ENCODE data around the gene ADGRG6. TPM values are rescaled to one million over a fixed set of nuclear protein-coding genes. Genes with fewer than 3 reads are reported as not detected.
"Not testable (repeated sequence)": the region's sequence is repeated elsewhere in the genome, so short reads cannot be mapped to it uniquely, and the experiment has no call there.

The ADGRG6 gene
- total and polyA plus RNA-seq, 8 donors = 1.1 to 102 (median 8.9) TPM

- H3K36me3 ChIP-seq = no peaks in the 10 kb centered on the region
- H3K9me3 ChIP-seq = no peaks in the 10 kb centered on the region
- intact Hi-C loops (cut with DNase I; ENCODE audit: low total_unique reads) = no loop called here
- H3K4me3 ChIP-seq = no peak overlapping the region
- no peak for TF ChIP-seq POLR2AphosphoS5 (IDR thresholded peaks at IDR 0.05)
- no peak for TF ChIP-seq POLR2A (IDR thresholded peaks at IDR 0.05)
- TF ChIP-seq EP300 (IDR thresholded peaks at IDR 0.05) = no peak
- TF ChIP-seq, protein P1, sequence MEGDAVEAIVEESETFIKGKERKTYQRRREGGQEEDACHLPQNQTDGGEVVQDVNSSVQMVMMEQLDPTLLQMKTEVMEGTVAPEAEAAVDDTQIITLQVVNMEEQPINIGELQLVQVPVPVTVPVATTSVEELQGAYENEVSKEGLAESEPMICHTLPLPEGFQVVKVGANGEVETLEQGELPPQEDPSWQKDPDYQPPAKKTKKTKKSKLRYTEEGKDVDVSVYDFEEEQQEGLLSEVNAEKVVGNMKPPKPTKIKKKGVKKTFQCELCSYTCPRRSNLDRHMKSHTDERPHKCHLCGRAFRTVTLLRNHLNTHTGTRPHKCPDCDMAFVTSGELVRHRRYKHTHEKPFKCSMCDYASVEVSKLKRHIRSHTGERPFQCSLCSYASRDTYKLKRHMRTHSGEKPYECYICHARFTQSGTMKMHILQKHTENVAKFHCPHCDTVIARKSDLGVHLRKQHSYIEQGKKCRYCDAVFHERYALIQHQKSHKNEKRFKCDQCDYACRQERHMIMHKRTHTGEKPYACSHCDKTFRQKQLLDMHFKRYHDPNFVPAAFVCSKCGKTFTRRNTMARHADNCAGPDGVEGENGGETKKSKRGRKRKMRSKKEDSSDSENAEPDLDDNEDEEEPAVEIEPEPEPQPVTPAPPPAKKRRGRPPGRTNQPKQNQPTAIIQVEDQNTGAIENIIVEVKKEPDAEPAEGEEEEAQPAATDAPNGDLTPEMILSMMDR (IDR thresholded peaks at IDR 0.05) = no peak
- H3K27ac ChIP-seq = no peak overlapping the region
- WGBS, 5 donors = 41 to 63% (median 42%) methylated on average over 2 of the region's 2 CpGs
- no peaks in the 10 kb centered on the region for H3K4me1 ChIP-seq
- DNase-seq = peak in 1 of 2 donors; percentile 4
- H3K27me3 ChIP-seq = no peaks in the 10 kb centered on the region
Measured at GRCh38 chr6:142444881-142445301, 143.1 kb downstream of the ADGRG6 start.

DNA sequence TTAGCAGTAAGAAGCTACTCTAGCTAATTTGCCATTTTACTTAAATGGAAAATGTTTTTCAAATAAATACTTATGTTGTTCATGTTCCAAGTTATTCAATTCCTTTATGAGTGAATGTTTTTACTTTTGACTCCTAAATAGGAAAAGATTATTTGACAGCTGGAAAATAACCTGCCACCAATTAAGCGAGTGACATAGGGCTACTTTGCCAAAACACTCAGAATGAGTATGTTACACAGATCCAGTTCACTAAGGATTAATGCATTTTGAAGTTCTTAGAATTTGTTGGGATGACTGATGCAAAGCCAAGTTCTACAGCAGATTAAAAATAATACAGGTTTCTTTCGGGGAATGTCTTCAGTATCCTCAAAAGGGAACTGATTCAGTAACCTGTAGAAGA, 144.4 kb downstream of the ADGRG6 start:
- DNase-seq = no peak
- H3K27me3 ChIP-seq = no peaks in the 10 kb centered on the region
- TF ChIP-seq POLR2AphosphoS5 (IDR thresholded peaks at IDR 0.05) (no peak), POLR2A (IDR thresholded peaks at IDR 0.05) (no peak), EP300 (IDR thresholded peaks at IDR 0.05) (no peak)
- TF ChIP-seq, protein P1 (IDR thresholded peaks at IDR 0.05) = no peak
- no peak overlapping the region for H3K4me3 ChIP-seq
- WGBS, 5 donors = 69 to 93% (median 84%) methylated on average over 2 of the region's 2 CpGs
- intact Hi-C loops (cut with DNase I; ENCODE audit: low total_unique reads) = no loop called here
- H3K27ac ChIP-seq = no peak overlapping the region
- peaks cover 0 to 5% (median 2%) of the 10 kb centered on the region in 4 donors for H3K36me3 ChIP-seq
- H3K4me1 ChIP-seq = no peaks in the 10 kb centered on the region
- no peaks in the 10 kb centered on the region for H3K9me3 ChIP-seq

DNA sequence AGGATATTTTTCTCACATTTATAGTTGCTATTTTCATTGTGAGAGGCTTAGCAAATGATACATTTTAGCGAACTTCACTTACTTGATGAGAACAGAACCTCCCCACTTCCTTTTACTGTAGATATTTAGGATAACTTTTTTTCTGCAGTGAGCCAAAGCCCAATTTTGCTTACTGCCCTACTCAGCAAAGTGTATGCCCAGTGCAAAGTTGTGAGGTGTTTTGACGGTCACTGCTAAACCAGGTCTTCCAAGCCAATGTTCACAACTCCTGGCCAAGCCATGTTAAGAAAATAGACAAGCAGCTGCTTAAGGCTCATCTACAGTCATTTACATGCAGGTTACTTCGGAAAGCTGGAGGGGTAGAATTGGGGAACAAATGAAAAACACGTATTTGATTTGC, 144.8 kb downstream of the ADGRG6 start:
- Histone ChIP-seq H3K36me3 (peaks cover 0 to 5% (median 2%) of the 10 kb centered on the region in 4 donors), H3K4me1 (no peaks in the 10 kb centered on the region), H3K4me3 (no peak overlapping the region), H3K9me3 (no peaks in the 10 kb centered on the region), H3K27ac (no peak overlapping the region), H3K27me3 (no peaks in the 10 kb centered on the region)
- no peak for DNase-seq
- 84 to 95% (median 91%) methylated on average over 4 of the region's 4 CpGs for WGBS, 5 donors
- TF ChIP-seq, protein P1 (IDR thresholded peaks at IDR 0.05) = no peak
- TF ChIP-seq EP300 (IDR thresholded peaks at IDR 0.05) = no peak
- TF ChIP-seq POLR2A (IDR thresholded peaks at IDR 0.05) = no peak
- no peak for TF ChIP-seq POLR2AphosphoS5 (IDR thresholded peaks at IDR 0.05)
- intact Hi-C loops (cut with DNase I; ENCODE audit: low total_unique reads) = no loop called here

DNA sequence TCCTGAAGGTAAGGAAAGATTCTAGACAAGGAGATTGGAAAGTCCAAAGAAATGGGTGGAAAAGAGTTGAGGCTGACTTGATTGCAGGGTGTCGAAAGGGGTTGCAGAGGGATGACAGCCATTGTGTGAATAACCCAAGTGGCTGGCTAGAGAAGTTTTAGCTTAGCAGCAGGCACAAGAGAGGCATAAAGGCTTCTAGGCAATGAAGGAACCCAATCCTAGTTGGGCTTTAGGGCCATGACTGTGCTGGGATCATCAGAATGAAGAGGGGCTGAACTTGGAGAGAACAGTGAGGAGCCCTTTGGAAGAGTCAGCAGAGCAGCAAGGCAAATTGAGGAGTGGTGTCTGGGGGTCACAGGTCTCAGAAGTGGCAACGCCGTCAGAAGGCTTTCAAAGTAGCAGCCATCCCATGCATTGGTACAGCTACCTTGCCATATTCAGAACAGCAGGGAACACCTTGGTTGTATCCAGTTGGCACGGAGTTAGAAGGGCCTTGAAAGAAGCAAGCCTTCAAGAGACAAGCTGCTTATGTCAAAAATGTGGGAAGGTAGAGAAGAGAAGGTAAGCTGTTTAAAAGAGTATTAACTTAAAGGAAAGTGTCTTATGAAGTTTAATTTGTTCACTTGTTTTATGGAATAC, 146.4 kb downstream of the ADGRG6 start:
- Histone ChIP-seq H3K4me1 (no peaks in the 10 kb centered on the region), H3K27me3 (no peaks in the 10 kb centered on the region), H3K27ac (no peak overlapping the region), H3K36me3 (peaks cover 0 to 5% (median 2%) of the 10 kb centered on the region in 4 donors), H3K4me3 (no peak overlapping the region), H3K9me3 (no peaks in the 10 kb centered on the region)
- no peak for TF ChIP-seq EP300 (IDR thresholded peaks at IDR 0.05)
- TF ChIP-seq POLR2A (IDR thresholded peaks at IDR 0.05) = no peak
- TF ChIP-seq, protein P1 (IDR thresholded peaks at IDR 0.05) = no peak
- TF ChIP-seq POLR2AphosphoS5 (IDR thresholded peaks at IDR 0.05) = no peak
- intact Hi-C loops (cut with DNase I; ENCODE audit: low total_unique reads) = no loop called here
- no peak for DNase-seq
- 92 to 97% (median 93%) methylated on average over 4 of the region's 4 CpGs for WGBS, 5 donors

DNA sequence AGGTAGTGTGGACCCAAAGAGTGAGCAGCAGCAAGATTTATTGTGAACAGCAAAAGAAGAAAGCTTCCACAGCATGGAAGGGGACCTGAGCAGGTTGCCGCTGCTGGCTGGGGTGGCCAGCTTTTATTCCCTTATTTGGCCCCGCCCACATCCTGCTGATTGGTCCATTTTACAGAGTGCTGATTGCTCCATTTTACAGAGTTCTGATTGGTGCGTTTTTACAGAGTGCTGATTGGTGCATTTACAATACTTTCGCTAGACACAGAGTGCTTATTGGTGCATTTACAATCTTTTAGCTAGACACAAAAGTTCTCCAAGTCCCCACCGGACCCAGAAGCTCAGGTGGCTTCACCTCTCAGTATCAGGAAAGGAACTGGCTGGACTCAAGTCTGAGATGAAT, 149.0 kb downstream of the ADGRG6 start:
- H3K4me3 ChIP-seq; H3K27me3 ChIP-seq; H3K36me3 ChIP-seq; H3K9me3 ChIP-seq; H3K4me1 ChIP-seq; DNase-seq; H3K27ac ChIP-seq; intact Hi-C loops (cut with DNase I; ENCODE audit: low total_unique reads): not testable (repeated sequence)
- WGBS, 5 donors = 78 to 94% (median 90%) methylated on average over 5 of the region's 5 CpGs
